Body of pancreas (tissue), 4 donors: ENCODE data around the gene PSKH1.
A peak's percentile ranks its signal among the peaks of the same experiment; 100 is the strongest.

Experiments used
- CTCF ChIP-seq, 7 experiments: fragments of 450-650 bp in 4 of 7; fragments of 200-600 bp in 3 of 7; sonication (generic) in 3 of 7; IDR thresholded peaks; one replicate each; pipeline ENCODE4 v1.5.1; 2016 to 2019; ENCODE audit warnings: antibody characterized with exemption in 7 of 7
- POLR2A ChIP-seq, 3 donors: fragments of 450-650 bp; IDR thresholded peaks; one replicate each; pipeline ENCODE4 v1.6.1; 2016; ENCODE audit warnings: antibody characterized with exemption in 3 of 3, mild to moderate bottlenecking in 2 of 3

GRCh38 chr16:67846320-67847063, 46.6 kb upstream of the PSKH1 start, which contains the start of gene NUTF2:
- peak in 1 of 7 experiments; percentile 26 for TF ChIP-seq CTCF (IDR thresholded peaks at IDR 0.05)
- peak; percentile 66 to 75 (median 71) for TF ChIP-seq POLR2A (IDR thresholded peaks at IDR 0.05)
